Measurements from ENCODE around the gene MBD5.
A peak's percentile ranks its signal among the peaks of the same experiment; 100 is the strongest.

MBD5 gene

DNA sequence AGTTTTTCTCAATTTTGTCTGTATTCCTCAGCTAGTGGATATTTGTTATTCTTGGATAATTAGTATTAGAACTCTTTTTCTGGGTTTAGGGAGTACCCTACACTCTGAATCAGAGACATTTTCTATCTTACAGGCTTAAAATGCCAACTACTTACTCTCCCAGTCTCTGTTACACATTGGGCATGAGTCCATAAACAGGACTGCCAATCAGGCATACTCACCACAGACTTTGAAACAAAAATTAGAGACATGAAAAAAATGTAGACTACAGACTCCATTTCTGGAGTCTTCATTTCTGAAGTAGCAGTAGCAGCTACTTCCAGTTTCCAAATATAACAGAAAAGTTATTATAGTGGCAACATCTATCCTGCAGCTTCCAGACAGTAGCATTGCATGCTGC is 279.7 kb downstream of the MBD5 start:
- no peak for DNase-seq (ENCODE audit: low read depth, low spot score)

DNA sequence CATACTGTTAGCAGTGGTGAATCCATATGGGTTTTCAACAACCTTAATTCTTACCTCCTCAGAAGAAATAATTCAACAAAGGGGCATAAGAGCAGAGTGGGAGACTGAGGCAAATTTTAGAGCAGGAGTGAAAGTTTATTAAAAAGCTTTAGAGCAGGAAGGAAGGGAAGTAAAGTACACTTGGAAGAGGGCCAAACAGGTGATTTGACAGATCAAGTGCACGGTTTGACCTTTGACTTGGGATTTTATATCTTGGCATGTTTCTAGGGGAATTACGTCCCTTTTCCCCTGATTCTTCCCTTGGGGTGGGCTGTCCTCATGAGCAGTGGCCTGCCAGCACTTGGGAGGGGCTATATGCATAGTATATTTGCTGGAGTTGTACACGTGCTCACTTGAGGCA is 280.5 kb downstream of the MBD5 start:
- no peak for DNase-seq (ENCODE audit: low read depth, low spot score)

DNA sequence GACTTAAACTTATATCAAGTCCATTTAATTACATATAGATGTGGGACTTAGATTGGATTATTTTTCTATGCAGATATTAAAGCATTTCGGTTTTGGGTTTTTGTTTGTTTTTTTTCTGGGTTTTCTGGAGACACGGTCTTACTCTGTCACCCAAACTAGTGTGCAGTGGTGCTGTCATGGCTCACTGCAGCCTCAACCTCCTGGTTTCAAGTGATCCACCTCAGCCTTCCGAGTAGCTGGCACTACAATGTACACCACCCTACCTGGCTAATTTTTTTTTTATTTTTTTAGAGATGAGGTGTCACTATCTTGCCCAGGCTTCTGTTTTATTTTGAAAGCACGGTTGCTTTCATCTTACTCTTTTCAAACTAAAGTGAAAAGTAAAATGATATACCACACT is 281.6 kb downstream of the MBD5 start:
- no peak for DNase-seq (ENCODE audit: low read depth, low spot score)

DNA sequence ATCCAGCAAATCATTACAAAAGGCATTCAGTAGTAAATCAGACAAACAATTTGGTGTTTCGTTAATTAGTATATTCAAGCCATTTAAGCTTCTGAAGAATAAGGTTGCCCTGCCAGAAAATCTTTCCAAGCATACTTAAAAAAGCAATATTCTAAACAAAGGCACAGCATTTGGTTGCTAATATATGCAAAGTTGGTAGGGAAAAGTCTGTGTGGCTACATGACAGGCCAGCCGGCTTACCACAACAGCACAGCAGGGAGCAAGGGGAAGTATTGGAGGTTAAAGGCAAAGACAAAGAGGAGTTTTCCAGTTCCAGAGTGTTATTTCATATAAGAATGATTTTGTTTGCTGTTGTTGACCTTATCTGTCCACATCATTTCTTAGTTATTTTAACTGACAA is 282.3 kb downstream of the MBD5 start:
- peak; percentile 17 for DNase-seq (ENCODE audit: low read depth, low spot score)

DNA sequence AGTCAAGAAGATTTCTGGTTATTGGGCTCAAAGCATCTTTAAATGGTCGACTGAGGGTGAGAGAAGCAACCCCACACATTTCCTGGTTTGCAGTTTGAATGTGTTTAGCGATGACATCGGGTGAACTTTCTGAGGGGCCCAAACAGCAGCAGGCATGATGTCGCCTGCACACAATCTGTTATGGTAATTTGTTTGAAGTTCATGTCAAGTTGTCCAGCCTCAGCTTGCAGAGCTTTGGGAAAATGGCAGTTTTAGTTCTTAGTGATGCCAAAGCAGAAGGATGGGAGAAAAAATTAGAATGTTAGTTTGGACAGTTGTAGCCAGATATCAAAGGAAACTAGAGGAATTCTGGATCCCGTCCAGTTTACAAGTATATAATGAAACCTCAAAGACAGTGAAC is 284.6 kb downstream of the MBD5 start:
- DNase-seq (ENCODE audit: low read depth, low spot score) = no peak

DNA sequence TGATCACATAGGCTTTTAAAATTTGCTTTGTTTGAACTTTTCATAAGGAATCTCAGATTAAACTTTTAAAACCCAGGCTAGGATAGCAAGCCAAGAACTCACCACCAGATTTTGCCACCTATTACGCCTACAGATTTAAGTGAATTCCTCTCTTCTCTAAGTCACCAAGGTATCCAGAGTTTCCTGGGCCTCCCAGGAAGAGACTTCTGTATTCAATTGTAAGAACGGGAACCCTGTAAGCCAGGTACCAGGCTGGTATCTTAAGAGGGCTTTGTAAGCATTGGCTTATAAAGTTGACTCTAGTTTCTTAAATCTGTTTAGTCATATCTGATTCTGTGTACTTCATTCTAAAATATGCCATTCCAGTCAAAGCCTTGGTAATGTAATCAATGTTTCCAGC is 285.1 kb downstream of the MBD5 start:
- DNase-seq (ENCODE audit: low read depth, low spot score) = no peak

DNA sequence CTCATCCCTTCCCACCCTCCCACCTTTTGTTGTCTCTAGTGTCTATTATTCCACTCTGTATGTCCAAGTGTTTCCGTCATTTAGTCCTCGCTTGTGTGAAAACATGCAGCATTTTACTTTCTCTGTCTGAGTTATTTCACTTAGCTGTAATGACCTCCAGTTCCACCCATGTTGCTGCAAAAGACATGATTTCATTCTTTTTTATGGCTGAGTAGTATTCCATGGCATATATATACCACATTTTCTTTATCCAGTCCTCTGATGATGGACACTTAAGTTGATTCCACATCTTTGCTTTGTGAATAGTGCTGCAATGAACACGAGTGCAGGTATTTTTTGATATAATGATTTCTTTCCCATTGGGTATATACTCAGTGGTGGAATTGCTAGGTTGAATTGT is 296.7 kb downstream of the MBD5 start:
- no peak for DNase-seq (ENCODE audit: low read depth, low spot score)

DNA sequence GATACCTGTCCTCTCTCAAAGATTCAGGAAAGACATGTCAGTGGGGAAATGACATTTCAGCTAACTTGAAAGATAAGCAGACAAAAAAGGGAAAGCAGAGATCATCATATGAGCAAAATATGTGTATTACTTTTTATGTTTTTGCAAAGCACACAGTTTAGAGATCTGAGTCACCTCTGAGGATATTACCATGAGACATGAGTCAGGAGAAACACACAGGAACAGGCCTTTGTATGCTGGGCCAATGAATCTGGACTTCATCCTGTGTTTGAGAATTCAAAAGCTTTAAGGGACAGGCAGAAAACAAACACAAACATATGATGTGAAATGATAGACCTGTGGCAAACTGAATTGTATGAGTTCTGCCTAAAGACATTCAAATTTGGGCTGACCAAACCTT is 317.6 kb downstream of the MBD5 start:
- DNase-seq (ENCODE audit: low read depth, low spot score) = no peak

DNA sequence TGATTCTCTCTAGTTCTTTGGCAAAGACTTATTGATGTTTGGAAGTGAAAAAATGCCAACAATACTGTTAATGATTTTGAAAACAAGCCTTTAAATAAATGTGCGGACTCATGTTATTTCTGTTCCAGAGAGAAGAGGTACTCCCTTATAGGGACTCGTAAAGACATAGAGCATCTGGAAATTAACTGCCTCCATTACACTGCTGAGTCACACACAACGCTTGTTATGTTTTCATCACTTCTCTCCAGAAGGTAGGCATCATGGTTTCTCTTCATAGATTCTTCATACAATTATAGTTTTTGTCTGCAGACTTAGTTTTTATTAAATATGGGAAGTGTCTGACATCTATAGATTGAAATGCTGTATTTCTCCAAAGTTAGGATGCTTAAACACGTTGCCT is 321.2 kb downstream of the MBD5 start:
- DNase-seq (ENCODE audit: low read depth, low spot score) = no peak

DNA sequence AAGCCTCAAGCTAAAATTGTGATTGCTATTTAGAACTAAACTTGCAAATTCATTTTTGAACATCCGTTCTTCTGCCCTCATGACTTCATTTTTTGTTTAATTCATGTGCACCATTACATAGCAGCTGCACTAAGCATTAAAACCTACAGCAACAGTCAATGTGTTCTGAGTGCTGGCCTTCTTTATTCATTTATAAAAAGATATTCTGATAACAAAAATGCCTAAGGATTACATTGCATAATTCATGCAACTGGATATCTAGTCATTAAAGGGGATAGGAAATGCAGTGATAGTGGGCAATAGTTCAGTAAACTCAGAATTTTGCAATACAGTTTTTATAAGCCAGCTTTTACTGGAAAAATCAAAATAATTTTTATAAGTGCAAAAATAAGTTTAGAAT is 329.3 kb downstream of the MBD5 start:
- DNase-seq (ENCODE audit: low read depth, low spot score) = no peak

DNA sequence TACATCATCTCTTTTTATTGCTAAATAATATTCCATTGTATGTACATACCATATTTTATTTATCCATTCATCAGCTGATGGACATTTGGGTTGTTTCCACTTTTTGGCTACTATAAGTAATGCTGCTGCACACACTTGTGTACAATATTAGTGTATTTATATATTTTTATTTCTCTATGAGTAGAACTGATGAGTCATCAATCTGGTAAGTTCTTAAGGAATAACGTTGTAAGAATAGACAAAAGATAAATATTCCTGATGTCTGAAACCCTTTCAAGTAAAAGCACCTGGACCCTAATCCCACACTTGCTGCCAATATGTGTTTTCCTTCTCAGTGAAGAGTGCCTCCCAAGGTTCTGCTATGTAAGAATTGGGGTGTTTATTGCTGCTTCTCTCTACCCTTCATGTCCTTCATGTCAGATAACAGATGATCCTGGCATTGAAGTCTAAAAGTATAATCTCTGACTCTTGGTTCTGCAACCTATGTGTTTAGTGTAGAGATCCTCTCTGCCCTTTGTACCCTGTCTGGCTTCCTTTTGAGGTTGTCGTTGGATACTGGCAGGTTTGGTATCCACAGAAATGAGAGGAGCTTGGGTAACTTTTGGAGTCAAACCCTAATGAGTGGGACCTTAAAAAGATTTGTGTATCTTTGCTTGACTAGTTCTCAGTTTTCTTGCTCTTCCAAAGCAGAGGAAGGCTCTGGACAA is 330.7 kb downstream of the MBD5 start:
- DNase-seq (ENCODE audit: low read depth, low spot score) = no peak

DNA sequence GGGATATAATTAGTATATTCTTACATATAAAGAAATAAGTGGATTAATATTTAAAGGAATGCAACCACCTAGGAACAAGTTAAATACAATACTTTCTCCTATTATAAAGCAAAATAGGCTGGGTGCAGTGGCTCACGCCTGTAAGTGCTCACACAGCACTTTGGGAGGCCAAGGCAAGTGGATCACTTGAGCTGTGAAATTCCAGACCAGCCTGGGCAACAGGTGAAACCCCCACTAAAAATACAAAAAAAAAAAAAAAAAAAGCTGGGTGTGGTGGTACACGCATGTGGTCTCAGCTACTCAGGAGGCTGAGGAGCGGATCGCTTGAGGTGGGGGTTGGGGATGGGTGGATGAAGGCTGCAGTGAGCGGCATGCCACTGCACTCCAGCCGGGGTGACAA is 337.5 kb downstream of the MBD5 start:
- DNase-seq (ENCODE audit: low read depth, low spot score) = no peak

DNA sequence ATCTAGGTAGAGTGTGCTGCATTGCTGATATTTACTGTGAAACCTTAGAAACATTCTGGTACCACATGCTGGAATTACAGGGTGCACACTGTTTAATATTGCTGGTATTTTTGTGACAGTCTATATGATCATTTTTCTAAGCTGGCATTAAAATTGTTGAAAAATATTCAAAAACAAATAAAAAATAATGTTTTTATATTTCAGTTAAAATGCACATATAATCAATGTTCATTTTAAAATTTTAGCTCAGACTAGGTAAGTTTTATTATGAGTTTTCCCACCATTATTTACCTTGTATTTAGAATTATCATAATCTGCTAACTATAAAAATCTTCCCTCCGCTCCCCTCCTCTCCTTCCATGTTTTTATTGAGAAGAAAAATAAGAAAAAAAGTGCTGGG is 339.8 kb downstream of the MBD5 start:
- no peak for DNase-seq (ENCODE audit: low read depth, low spot score)

DNA sequence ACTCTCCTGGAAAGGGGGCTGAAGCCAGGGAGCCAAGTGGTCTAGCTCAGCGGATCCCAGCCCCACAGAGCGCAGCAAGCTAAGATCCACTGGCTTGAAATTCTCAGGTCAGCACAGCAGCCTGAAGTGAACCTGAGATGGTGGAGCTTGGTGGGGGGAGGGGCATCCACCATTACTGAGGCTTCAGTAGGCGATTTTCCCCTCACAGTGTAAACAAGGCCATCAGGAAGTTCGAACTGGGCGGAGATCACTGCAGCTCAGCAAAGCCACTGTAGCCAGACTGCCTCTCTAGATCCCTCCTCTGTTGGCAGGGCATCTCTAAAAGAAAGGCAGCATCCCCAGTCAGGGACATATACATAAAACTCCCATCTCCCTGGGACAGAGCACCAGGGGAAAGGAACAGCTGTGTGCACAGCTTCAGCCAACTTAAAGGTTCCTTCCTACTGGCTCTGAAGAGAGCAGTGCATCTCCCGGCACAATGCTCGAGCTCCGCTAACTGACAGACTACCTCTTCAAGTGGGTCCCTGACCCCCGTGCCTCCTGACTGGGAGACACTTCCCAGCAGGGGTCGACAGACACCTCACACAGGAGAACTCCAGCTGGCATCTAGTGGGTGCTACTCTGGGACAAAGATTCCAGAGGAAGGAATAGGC is 341.4 kb downstream of the MBD5 start:
- DNase-seq (ENCODE audit: low read depth, low spot score) = no peak

DNA sequence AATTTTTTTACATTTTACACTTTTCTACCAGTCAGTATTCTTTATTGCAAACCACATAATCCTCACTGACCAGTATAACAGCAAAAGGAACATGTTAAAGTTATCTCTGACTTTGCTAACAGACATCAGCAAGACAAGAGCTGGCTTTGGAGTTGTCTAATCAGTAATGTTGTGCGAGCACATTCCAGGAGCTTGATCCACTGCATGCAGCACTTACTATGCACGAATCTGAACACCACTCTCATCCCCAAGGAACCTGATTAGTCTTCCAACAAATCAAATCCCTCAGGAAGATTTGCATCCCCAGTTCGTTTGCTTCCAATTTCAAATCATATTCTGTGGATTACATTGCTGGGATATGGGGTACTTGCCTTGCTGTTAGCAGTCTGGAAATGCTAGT is 354.3 kb downstream of the MBD5 start:
- DNase-seq (ENCODE audit: low read depth, low spot score) = no peak

DNA sequence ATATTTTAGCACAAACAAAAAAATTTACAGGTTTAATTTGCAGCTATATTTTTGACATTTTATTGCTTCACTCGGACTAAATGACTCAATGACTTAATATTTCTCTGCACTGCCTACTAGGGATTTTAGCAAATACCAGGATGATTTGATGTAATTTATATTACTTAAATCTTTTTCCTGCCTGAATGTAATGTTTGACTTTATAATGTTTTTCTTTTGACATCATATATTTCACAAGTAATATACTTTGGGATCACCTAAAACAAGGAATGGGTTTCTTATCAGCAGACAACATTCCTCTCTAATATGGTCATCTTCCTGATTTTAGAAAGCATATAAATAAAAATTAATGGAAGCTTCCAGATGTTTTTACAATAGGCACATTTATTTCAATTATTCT is 370.4 kb downstream of the MBD5 start:
- DNase-seq (ENCODE audit: low read depth, low spot score) = no peak

DNA sequence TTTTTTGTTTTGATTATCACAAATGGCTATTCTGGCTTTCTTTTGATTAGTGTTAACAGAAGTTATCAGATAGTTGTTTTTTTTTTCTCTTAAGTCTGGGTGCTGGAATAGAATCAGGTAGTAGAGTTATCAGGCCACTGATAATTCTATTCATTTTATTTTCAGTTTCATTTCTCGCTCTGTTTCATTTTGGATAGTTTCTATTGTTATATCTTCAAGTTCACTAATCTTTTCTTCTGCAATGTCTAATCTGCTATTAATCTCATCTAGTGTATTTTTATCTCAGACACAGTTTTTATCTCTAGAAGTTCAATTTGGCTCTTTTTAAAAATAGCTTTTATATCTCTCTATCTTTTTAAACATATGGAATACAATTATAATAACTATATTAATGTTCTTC is 381.9 kb downstream of the MBD5 start:
- DNase-seq (ENCODE audit: low read depth, low spot score) = no peak

DNA sequence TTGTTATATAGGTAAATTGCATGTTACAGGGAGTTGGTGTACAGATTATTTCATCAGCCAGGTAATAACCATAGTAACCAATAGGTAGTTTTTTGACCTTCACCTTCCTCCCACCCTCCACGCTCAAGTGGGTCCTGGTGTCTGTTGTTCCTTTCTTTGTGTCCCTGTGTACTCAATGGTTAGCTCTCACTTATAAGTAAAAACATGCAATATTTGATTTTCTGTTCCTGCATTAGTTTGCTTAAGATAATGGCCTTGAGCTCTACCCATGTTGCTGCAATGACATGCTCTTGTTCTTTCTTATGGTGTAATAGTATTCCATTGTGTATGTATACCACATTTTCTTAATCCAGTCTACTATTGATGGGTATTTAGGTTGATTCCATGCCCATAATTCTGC is 390.0 kb downstream of the MBD5 start:
- no peak for DNase-seq (ENCODE audit: low read depth, low spot score)

DNA sequence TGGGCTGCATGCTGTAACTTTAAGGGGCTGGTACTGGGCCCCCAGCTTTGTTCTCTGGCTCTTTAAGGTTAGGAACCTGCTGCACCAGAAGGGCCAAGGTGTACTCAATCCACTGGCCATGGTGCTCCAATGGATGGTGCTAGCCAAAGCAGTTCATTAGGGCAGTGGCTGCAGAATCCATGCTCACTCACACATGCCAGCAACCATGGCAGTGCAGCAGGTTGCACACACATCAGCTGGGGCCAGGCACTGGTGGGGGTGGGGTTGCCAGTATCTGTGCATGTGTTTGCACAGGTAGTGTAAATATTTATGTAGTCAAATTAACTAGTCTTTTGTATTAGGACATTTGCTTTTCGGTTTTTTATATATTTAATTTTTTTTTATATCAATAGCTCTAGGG is 395.4 kb downstream of the MBD5 start:
- no peak for DNase-seq (ENCODE audit: low read depth, low spot score)

DNA sequence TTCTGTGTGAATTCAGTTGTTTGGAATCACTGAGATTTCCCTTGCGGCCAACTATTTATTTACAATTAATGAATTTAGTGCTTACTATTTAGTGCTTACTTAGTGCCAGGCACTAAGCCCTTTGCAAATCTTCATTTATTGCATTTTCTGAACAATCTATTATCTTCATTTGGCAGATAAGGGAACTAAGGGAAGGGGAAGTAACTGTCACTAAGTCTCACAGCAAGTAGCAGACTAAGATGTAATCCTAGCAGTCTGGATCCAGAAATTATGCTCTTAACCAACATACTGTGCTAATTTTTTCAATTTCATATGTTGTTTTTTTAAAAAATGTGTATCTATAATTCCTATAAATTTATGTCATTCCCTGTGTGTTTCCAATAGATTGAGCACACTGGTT is 409.2 kb downstream of the MBD5 start:
- no peak for DNase-seq (ENCODE audit: low read depth, low spot score)

DNA sequence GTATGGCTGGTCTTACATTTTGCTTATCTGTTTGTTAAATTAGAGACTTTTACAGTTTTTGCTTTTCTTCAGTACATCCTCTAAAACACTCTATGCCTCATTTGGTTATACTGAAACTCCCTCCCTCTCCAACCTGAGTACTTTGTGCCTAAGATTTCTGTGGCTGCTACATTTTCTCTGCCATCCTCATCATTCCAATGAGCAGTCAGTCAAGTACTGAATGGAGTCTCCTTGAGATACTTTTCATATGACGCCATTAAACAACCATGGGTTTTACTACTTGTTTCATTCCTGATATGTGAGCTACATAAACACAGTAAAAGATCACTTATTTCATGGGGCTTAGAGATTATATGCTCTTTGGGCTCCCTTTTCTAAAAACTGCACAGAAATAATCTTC is 427.0 kb downstream of the MBD5 start:
- no peak for DNase-seq (ENCODE audit: low read depth, low spot score)

DNA sequence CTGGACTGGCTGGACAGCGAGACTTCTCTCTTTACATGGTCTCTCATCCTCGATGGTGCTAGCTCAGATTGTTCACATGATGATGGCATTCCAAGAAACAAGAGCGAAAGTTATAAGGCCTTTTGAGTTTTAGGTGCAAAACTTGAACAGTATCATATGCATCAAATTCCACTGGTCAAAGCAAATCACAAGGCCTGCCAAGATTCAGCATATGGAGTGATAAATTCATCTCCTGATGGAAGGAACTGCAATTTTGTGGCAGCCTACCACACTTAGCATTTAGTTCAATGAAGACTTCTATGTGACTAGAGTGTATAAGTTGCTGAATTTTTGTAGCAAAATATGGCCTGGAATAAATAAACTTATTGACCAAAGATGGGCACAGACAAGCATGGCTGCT is 429.6 kb downstream of the MBD5 start:
- no peak for DNase-seq (ENCODE audit: low read depth, low spot score)

DNA sequence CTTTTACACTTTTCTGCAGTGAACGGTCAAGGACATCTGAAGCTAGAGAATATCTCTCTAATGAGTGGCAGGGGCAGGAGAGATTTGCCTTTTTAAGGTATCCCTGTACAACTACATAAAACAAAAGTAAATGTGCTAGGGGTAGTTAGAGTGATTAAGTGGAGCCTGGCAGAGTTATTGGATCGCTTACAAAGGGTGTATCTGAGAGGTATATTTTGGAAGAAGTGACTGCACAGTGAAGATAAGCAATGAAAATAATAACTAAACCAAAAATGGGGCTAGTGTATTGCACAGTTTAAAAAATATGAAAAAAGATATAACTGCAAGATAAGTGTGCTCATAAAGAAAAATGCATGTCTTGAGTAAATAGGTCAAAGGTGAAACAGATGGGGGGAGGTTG is 430.2 kb downstream of the MBD5 start:
- no peak for DNase-seq (ENCODE audit: low read depth, low spot score)

DNA sequence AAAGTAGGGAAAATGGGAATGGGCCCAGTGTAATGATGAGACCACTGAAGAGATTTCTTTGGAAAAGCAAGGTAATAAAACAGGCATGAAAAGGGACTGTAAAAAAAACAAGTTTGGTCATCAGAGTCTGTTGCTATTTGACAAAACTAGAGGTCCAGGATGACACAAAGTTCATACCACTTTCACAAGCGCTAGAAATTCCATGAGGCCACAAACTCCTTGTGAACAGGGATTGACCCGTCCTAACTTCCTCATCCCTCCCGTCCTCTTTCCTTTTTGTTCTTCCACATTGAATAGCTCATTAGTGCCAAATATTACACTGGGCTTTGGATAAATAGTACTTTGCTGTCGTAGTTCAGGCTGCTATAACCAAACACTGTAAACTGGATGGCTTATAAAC is 434.9 kb downstream of the MBD5 start:
- DNase-seq (ENCODE audit: low read depth, low spot score) = no peak
